ENCODE data around the gene TMEM203. TPM values are rescaled to one million over a fixed set of nuclear protein-coding genes. Genes with fewer than 3 reads are reported as not detected.
A peak's percentile ranks its signal among the peaks of the same experiment; 100 is the strongest.

TMEM203 gene
- total RNA-seq, 1 donor from 2014 or later = 34.1 TPM

DNA sequence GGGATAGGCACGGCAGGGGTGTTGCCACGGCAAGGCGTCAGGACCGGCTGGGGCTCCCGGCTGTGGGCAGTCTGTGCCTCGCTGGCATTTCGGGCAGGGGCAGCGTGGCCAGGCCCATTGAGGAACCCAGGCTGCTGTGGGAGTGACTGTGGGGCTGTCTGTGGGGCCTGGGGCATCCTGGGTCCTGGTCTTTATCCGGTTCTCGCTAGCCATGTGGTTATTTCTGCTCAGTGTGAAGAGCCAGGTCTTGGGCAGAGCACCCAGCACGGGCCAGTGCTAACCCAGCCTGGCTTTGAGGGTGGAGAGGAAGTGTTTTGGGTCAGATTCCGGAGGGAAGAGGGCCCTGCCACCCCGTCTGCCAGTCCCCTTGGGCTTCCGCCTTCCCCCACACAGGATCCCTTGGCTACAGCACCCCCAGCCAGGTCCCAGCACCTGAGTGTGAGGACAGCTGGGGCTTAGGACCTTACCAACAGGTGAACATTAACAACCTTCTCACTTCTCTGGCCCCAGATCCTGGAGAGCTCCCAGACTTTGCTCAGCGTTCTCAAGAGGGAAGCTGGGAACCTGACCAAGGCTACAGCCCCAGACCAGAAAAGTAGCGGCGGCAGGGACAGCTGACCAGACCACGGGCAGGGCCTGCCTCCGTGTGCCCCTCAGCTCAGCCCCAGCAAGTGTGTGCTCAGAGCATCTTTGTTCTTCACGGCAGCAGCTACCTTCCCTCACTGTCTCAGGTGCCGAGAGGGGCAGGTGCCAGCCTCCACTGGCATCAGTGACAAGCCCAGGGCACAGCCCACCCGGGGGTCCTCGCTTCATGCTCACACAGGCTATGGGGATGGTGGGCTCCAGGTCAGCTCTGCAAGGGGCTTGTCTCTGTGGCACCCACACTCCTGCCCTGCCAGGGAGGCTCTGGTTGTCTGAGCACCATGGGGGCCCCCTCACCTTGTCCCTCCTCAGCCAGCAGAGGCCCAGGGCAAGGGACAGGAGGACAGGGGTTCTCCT is 15.9 kb downstream of the TMEM203 start:
- peaks cover 36% of the 10 kb centered on the region for H3K4me1 Mint-ChIP-seq

DNA sequence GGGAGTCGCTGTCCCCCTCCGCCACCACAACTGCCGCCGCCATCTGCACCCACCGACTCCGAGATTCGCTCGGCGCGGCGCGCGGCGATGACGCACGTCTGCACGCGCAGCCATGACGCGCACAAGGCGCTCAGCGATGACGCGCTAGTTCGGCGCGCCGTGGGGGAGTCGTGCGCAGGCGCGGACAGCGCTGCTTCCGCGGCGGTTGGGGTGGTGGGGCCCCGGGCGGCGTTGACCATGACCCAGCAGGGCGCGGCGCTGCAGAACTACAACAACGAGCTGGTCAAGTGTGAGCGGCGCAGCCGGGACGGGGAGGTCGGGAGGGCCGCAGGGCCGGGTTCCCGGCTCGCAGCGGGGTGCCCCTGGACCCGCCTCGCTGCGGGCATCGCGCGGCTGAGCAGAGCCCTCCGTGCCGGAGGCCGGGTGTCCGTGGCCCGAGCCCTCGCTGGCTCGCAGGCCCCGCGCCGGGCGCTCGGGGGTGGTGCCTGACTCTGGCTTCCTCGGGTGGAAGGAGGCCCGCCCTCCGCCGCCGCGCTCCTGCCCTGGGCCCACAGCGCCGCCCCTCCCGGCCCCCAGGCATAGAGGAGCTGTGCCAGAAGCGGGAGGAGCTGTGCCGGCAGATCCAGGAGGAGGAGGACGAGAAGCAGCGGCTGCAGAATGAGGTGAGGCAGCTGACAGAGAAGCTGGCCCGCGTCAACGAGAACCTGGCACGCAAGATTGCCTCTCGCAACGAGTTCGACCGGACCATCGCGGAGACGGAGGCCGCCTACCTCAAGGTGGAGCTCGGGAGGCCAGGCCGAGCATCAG is 16.8 kb downstream of the TMEM203 start, which contains the start of the genes ANAPC2 and SSNA1:
ANAPC2 (minus strand) TSS at position 71 of the 807 bp plus-strand sequence; CDS start at position 43, 28 bp downstream.
SSNA1 (plus strand) TSS at position 187 of the 807 bp plus-strand sequence; CDS start at position 238, 51 bp downstream.
- peak within 1 kb of the TSS; percentile 91 for H3K27ac Mint-ChIP-seq
- peaks cover 36% of the 10 kb centered on the region for H3K4me1 Mint-ChIP-seq

More for the DNA sequence above, 15.9 kb downstream of the TMEM203 start:
- DNase-seq (no peak), ATAC-seq (ENCODE audit: low read depth) (no peak)
- peaks cover 43% of the 10 kb centered on the region for H3K36me3 Mint-ChIP-seq (ENCODE audit: low read depth)
- ChIA-PET CTCF (interaction anchor here (0.9 to 2.0 kb wide), 10 partner anchors 12 to 143 kb away, joined by 3 to 13 read pairs (median 5); partner anchors contain the start of genes MAN1B1, RNF224 and TPRN), POLR2A (interaction anchor here (0.7 to 4.4 kb wide), 23 partner anchors 8 to 463 kb away, joined by 3 to 49 read pairs (median 8); partner anchors contain the start of genes CYSRT1, MAN1B1, NDOR1 and RNF208)
- no peaks in the 10 kb centered on the region for H3K27me3 Mint-ChIP-seq
- H3K4me3 Mint-ChIP-seq = peak overlapping the region; percentile 91
- TF ChIP-seq, protein P1, sequence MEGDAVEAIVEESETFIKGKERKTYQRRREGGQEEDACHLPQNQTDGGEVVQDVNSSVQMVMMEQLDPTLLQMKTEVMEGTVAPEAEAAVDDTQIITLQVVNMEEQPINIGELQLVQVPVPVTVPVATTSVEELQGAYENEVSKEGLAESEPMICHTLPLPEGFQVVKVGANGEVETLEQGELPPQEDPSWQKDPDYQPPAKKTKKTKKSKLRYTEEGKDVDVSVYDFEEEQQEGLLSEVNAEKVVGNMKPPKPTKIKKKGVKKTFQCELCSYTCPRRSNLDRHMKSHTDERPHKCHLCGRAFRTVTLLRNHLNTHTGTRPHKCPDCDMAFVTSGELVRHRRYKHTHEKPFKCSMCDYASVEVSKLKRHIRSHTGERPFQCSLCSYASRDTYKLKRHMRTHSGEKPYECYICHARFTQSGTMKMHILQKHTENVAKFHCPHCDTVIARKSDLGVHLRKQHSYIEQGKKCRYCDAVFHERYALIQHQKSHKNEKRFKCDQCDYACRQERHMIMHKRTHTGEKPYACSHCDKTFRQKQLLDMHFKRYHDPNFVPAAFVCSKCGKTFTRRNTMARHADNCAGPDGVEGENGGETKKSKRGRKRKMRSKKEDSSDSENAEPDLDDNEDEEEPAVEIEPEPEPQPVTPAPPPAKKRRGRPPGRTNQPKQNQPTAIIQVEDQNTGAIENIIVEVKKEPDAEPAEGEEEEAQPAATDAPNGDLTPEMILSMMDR (IDR thresholded peaks at IDR 0.05) = no peak
- H3K9me3 Mint-ChIP-seq = no peaks in the 10 kb centered on the region
- H3K27ac Mint-ChIP-seq = peak overlapping the region; percentile 91
- intact Hi-C loops (cut with micrococcal nuclease) = loop anchor here (1.0 kb wide), 1 partner anchor 38 kb away; the partner anchor contains the start of gene RNF224

DNA sequence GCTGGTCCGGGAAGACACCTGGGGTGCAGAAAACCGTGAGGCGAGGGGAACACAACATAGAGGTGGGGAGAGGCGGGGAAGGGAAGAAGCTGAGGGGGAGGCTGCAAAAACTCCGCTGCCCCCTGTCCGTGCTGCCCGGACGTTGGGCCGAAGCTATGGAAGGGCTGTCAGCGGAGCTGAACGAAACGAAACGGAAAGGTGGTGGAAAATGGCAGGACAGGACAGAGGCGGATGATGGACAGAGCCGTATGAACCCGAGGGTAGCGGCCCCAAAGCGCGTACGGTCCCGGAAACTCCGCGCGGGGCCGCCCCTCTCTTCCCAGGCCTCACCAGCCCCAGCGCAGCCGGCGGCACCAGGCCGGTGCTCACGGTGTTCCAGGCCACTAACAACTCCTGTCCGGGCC is 17.4 kb downstream of the TMEM203 start:
- H3K9me3 Mint-ChIP-seq = no peaks in the 10 kb centered on the region
- POLR2A ChIA-PET = interaction anchor here (1.0 to 4.4 kb wide), 15 partner anchors 10 to 461 kb away, joined by 3 to 49 read pairs (median 10); partner anchors contain the start of genes CYSRT1, MAN1B1, NDOR1 and RNF208
- no peak for ATAC-seq (ENCODE audit: low read depth)
- peaks cover 59% of the 10 kb centered on the region for H3K36me3 Mint-ChIP-seq (ENCODE audit: low read depth)
- TF ChIP-seq, protein P1 (IDR thresholded peaks at IDR 0.05) = no peak
- CTCF ChIA-PET = interaction anchor here (0.6 to 2.0 kb wide), 6 partner anchors 14 to 102 kb away, joined by 3 to 13 read pairs (median 6); partner anchors contain the start of genes MAN1B1, RNF224 and TPRN
- intact Hi-C loops (cut with micrococcal nuclease) = loop anchor here (1.0 kb wide), 6 partner anchors 12 to 70 kb away; partner anchors contain the start of genes NDOR1, TMEM203 and TPRN
- H3K4me1 Mint-ChIP-seq = peaks cover 36% of the 10 kb centered on the region
- peak overlapping the region; percentile 90 for H3K27ac Mint-ChIP-seq
- peak overlapping the region; percentile 92 for H3K4me3 Mint-ChIP-seq
- no peaks in the 10 kb centered on the region for H3K27me3 Mint-ChIP-seq
- no peak for DNase-seq

More for the DNA sequence above, 16.8 kb downstream of the TMEM203 start, which contains the start of the genes ANAPC2 and SSNA1:
- TF ChIP-seq, protein P1 (IDR thresholded peaks at IDR 0.05) = no peak
- DNase-seq (peak; percentile 99), ATAC-seq (ENCODE audit: low read depth) (peak; percentile 79)
- Mint-ChIP-seq H3K9me3 (no peaks in the 10 kb centered on the region), H3K4me3 (peak within 1 kb of the TSS; percentile 92), H3K27me3 (no peaks in the 10 kb centered on the region), H3K36me3 (ENCODE audit: low read depth) (peaks cover 52% of the 10 kb centered on the region)
- ChIA-PET POLR2A (interaction anchor here (0.7 to 4.4 kb wide), 24 partner anchors 8 to 462 kb away, joined by 3 to 49 read pairs (median 8); partner anchors contain the start of genes CYSRT1, MAN1B1, NDOR1 and RNF208), CTCF (interaction anchor here (0.9 to 2.0 kb wide), 10 partner anchors 13 to 142 kb away, joined by 3 to 13 read pairs (median 5); partner anchors contain the start of genes MAN1B1, RNF224 and TPRN)
- intact Hi-C loops (cut with micrococcal nuclease) = loop anchor here (1.0 kb wide), 7 partner anchors 12 to 70 kb away; partner anchors contain the start of genes NDOR1, RNF224, TMEM203 and TPRN

DNA sequence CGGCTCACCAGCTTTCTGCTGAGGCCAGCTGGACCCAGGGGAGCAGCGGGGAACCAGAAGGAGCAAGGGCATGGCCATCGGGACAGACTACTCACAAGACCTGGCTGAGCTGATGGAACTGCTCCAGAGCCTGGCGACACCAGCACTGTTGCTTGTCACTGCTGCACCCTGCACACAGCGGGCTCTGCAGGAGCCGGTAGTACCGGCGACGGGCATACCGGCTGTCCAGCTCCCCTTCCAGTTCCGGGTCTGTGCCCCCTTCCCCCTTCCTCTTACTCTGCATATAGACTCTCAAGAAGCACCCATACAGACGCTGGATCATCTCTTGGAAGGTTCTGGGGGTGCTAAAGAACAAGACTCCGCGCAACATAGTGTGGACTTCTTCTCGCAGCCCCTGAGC is 18.1 kb downstream of the TMEM203 start:
- intact Hi-C loops (cut with micrococcal nuclease) = no loop called here

More for the DNA sequence above, 18.1 kb downstream of the TMEM203 start:
- ChIA-PET CTCF (interaction anchor here (0.6 kb wide), 1 partner anchor 57 kb away, joined by 3 read pairs; no protein-coding TSS in a partner anchor), POLR2A (interaction anchor here (1.0 to 4.4 kb wide), 10 partner anchors 11 to 58 kb away, joined by 3 to 49 read pairs (median 18); partner anchors contain the start of genes CYSRT1, NDOR1, RNF208 and TMEM203)
- Mint-ChIP-seq H3K36me3 (ENCODE audit: low read depth) (peaks cover 65% of the 10 kb centered on the region), H3K9me3 (no peaks in the 10 kb centered on the region), H3K27me3 (no peaks in the 10 kb centered on the region), H3K4me1 (peaks cover 36% of the 10 kb centered on the region), H3K4me3 (peak overlapping the region; percentile 92), H3K27ac (peak overlapping the region; percentile 90)
- TF ChIP-seq, protein P1 (IDR thresholded peaks at IDR 0.05) = no peak
- DNase-seq (no peak), ATAC-seq (ENCODE audit: low read depth) (no peak)
